ENCODE data around the gene PPP3R1. TPM values are rescaled to one million over a fixed set of nuclear protein-coding genes. Genes with fewer than 3 reads are reported as not detected.
A peak's percentile ranks its signal among the peaks of the same experiment; 100 is the strongest.

Gene PPP3R1
- total and polyA plus RNA-seq, 9 of the 15 experiments (the other 6 are each of a cell fraction or from before 2014, with no cell fraction given), result 3.7 to 70.0 (median 24.8) TPM

- TF ChIP-seq CREB3 (tag; conservative IDR thresholded peaks at IDR 0.05; ENCODE audit: low read depth) (no peak), BCL6 (CRISPR knock-in tag; IDR thresholded peaks at IDR 0.05) (no peak), CBX3 (IDR thresholded peaks at IDR 0.05; ENCODE audit: borderline replicate concordance in 1 of 2, low read length in 2 of 2) (no peak), DMBX1 (CRISPR knock-in tag; IDR thresholded peaks at IDR 0.05; ENCODE audit: borderline replicate concordance) (no peak), ZNF232 (CRISPR knock-in tag; IDR thresholded peaks at IDR 0.05) (no peak), ZNF445 (CRISPR knock-in tag; IDR thresholded peaks at IDR 0.05; ENCODE audit: low read depth) (0 out of 2 replicates have a peak, but pooled peaks have one; percentile 55)
- TF ChIP-seq, protein P1, sequence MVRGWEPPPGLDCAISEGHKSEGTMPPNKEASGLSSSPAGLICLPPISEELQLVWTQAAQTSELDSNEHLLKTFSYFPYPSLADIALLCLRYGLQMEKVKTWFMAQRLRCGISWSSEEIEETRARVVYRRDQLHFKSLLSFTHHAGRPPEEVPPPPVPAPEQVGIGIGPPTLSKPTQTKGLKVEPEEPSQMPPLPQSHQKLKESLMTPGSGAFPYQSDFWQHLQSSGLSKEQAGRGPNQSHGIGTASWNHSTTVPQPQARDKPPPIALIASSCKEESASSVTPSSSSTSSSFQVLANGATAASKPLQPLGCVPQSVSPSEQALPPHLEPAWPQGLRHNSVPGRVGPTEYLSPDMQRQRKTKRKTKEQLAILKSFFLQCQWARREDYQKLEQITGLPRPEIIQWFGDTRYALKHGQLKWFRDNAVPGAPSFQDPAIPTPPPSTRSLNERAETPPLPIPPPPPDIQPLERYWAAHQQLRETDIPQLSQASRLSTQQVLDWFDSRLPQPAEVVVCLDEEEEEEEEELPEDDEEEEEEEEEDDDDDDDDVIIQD (CRISPR knock-in tag; IDR thresholded peaks at IDR 0.05), result no peak
- TF ChIP-seq, protein P2, sequence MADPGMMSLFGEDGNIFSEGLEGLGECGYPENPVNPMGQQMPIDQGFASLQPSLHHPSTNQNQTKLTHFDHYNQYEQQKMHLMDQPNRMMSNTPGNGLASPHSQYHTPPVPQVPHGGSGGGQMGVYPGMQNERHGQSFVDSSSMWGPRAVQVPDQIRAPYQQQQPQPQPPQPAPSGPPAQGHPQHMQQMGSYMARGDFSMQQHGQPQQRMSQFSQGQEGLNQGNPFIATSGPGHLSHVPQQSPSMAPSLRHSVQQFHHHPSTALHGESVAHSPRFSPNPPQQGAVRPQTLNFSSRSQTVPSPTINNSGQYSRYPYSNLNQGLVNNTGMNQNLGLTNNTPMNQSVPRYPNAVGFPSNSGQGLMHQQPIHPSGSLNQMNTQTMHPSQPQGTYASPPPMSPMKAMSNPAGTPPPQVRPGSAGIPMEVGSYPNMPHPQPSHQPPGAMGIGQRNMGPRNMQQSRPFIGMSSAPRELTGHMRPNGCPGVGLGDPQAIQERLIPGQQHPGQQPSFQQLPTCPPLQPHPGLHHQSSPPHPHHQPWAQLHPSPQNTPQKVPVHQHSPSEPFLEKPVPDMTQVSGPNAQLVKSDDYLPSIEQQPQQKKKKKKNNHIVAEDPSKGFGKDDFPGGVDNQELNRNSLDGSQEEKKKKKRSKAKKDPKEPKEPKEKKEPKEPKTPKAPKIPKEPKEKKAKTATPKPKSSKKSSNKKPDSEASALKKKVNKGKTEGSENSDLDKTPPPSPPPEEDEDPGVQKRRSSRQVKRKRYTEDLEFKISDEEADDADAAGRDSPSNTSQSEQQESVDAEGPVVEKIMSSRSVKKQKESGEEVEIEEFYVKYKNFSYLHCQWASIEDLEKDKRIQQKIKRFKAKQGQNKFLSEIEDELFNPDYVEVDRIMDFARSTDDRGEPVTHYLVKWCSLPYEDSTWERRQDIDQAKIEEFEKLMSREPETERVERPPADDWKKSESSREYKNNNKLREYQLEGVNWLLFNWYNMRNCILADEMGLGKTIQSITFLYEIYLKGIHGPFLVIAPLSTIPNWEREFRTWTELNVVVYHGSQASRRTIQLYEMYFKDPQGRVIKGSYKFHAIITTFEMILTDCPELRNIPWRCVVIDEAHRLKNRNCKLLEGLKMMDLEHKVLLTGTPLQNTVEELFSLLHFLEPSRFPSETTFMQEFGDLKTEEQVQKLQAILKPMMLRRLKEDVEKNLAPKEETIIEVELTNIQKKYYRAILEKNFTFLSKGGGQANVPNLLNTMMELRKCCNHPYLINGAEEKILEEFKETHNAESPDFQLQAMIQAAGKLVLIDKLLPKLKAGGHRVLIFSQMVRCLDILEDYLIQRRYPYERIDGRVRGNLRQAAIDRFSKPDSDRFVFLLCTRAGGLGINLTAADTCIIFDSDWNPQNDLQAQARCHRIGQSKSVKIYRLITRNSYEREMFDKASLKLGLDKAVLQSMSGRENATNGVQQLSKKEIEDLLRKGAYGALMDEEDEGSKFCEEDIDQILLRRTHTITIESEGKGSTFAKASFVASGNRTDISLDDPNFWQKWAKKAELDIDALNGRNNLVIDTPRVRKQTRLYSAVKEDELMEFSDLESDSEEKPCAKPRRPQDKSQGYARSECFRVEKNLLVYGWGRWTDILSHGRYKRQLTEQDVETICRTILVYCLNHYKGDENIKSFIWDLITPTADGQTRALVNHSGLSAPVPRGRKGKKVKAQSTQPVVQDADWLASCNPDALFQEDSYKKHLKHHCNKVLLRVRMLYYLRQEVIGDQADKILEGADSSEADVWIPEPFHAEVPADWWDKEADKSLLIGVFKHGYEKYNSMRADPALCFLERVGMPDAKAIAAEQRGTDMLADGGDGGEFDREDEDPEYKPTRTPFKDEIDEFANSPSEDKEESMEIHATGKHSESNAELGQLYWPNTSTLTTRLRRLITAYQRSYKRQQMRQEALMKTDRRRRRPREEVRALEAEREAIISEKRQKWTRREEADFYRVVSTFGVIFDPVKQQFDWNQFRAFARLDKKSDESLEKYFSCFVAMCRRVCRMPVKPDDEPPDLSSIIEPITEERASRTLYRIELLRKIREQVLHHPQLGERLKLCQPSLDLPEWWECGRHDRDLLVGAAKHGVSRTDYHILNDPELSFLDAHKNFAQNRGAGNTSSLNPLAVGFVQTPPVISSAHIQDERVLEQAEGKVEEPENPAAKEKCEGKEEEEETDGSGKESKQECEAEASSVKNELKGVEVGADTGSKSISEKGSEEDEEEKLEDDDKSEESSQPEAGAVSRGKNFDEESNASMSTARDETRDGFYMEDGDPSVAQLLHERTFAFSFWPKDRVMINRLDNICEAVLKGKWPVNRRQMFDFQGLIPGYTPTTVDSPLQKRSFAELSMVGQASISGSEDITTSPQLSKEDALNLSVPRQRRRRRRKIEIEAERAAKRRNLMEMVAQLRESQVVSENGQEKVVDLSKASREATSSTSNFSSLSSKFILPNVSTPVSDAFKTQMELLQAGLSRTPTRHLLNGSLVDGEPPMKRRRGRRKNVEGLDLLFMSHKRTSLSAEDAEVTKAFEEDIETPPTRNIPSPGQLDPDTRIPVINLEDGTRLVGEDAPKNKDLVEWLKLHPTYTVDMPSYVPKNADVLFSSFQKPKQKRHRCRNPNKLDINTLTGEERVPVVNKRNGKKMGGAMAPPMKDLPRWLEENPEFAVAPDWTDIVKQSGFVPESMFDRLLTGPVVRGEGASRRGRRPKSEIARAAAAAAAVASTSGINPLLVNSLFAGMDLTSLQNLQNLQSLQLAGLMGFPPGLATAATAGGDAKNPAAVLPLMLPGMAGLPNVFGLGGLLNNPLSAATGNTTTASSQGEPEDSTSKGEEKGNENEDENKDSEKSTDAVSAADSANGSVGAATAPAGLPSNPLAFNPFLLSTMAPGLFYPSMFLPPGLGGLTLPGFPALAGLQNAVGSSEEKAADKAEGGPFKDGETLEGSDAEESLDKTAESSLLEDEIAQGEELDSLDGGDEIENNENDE (IDR thresholded peaks at IDR 0.05; ENCODE audit: low read depth, low read length), result no peak
- TF ChIP-seq, protein P3, sequence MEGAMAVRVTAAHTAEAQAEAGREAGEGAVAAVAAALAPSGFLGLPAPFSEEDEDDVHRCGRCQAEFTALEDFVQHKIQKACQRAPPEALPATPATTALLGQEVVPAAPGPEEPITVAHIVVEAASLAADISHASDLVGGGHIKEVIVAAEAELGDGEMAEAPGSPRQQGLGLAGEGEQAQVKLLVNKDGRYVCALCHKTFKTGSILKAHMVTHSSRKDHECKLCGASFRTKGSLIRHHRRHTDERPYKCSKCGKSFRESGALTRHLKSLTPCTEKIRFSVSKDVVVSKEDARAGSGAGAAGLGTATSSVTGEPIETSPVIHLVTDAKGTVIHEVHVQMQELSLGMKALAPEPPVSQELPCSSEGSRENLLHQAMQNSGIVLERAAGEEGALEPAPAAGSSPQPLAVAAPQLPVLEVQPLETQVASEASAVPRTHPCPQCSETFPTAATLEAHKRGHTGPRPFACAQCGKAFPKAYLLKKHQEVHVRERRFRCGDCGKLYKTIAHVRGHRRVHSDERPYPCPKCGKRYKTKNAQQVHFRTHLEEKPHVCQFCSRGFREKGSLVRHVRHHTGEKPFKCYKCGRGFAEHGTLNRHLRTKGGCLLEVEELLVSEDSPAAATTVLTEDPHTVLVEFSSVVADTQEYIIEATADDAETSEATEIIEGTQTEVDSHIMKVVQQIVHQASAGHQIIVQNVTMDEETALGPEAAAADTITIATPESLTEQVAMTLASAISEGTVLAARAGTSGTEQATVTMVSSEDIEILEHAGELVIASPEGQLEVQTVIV (CRISPR knock-in tag; IDR thresholded peaks at IDR 0.05; ENCODE audit: borderline replicate concordance), result no peak
Observed at GRCh38 chr2:68157402-68158133, 94.8 kb downstream of the PPP3R1 start, which contains the start of gene PNO1 (continued).

Data from K562 (cell line).